SK-N-SH treated with all-trans-retinoic acid at 6 μM for 48 hours (cell line): ENCODE data around the gene LMAN2.

Source experiments
- ATAC-seq: fragments of 200-7000 bp; cut with Tn5 transposase; 3 replicates; pipeline ENCODE4 v1.9.1; 2020; ENCODE audit warnings: mild to moderate bottlenecking, moderate library complexity
- ARNTL ChIP-seq: fragments of 450-650 bp; formaldehyde crosslinking; IDR thresholded peaks from 2 replicates; pipeline ENCODE4 v1.5.0; 2020; ENCODE audit warnings: low read depth, mild to moderate bottlenecking, moderate library complexity, borderline replicate concordance
- BACH2 ChIP-seq: fragments of 250-450 bp; sonication (Bioruptor Pico); IDR thresholded peaks from 2 replicates; pipeline ENCODE4 v1.9.0; 2021; ENCODE audit warnings: mild to moderate bottlenecking, borderline replicate concordance
- CREB5 ChIP-seq: fragments of 250-450 bp; sonication (Bioruptor Pico); IDR thresholded peaks from 2 replicates; pipeline ENCODE4 v1.5.1; 2020; ENCODE audit warnings: low read depth, mild to moderate bottlenecking, moderate library complexity
- CSDC2 ChIP-seq: fragments of 250-450 bp; sonication (Bioruptor Pico); IDR thresholded peaks from 2 replicates; pipeline ENCODE4 v1.5.0; 2020; ENCODE audit warnings: mild to moderate bottlenecking, moderate library complexity
- CSRNP3 ChIP-seq: fragments of 250-450 bp; sonication (Bioruptor Pico); IDR thresholded peaks from 2 replicates; pipeline ENCODE4 v1.5.1; 2021; ENCODE audit warnings: mild to moderate bottlenecking, moderate library complexity
- ESRRG ChIP-seq: fragments of 250-450 bp; sonication (Bioruptor Pico); IDR thresholded peaks from 2 replicates; pipeline ENCODE4 v1.6.1; 2021; ENCODE audit warnings: mild to moderate bottlenecking
- GLIS3 ChIP-seq: fragments of 250-450 bp; sonication (Bioruptor Pico); IDR thresholded peaks from 2 replicates; pipeline ENCODE4 v1.5.0; 2020; ENCODE audit warnings: mild to moderate bottlenecking, moderate library complexity
- ISL1 ChIP-seq: fragments of 250-450 bp; sonication (Bioruptor Pico); IDR thresholded peaks from 2 replicates; pipeline ENCODE4 v2.1.2; 2022; ENCODE audit warnings: mild to moderate bottlenecking, moderate library complexity
- PATZ1 ChIP-seq: fragments of 250-450 bp; sonication (Bioruptor Pico); IDR thresholded peaks from 2 replicates; pipeline ENCODE4 v1.8.0; 2020; ENCODE audit warnings: mild to moderate bottlenecking, moderate library complexity, borderline replicate concordance
- POU6F1 ChIP-seq: fragments of 250-450 bp; sonication (Bioruptor Pico); IDR thresholded peaks from 2 replicates; pipeline ENCODE4 v1.8.0; 2021; ENCODE audit warnings: low read depth, mild to moderate bottlenecking, moderate library complexity, borderline replicate concordance
- PPARA ChIP-seq: fragments of 250-450 bp; sonication (Bioruptor Pico); IDR thresholded peaks from 2 replicates; pipeline ENCODE4 v1.5.0; 2020; ENCODE audit warnings: mild to moderate bottlenecking, borderline replicate concordance
- SNAI2 ChIP-seq: fragments of 250-450 bp; sonication (Bioruptor Pico); IDR thresholded peaks from 2 replicates; pipeline ENCODE4 v1.5.0; 2020; ENCODE audit warnings: mild to moderate bottlenecking, moderate library complexity
- TCF4 ChIP-seq: fragments of 250-450 bp; sonication (Bioruptor Pico); IDR thresholded peaks from 2 replicates; pipeline ENCODE4 v1.8.0; 2021; ENCODE audit warnings: mild to moderate bottlenecking, moderate library complexity, borderline replicate concordance
- TOX ChIP-seq: fragments of 250-450 bp; sonication (Bioruptor Pico); IDR thresholded peaks from 2 replicates; pipeline ENCODE4 v1.8.0; 2021; ENCODE audit warnings: mild to moderate bottlenecking, moderate library complexity, borderline replicate concordance
- ZC3H10 ChIP-seq: fragments of 250-450 bp; sonication (Bioruptor Pico); IDR thresholded peaks from 2 replicates; pipeline ENCODE4 v1.5.1; 2021; ENCODE audit warnings: mild to moderate bottlenecking, moderate library complexity
- ZFP30 ChIP-seq: fragments of 450-650 bp; formaldehyde crosslinking; IDR thresholded peaks from 2 replicates; pipeline ENCODE4 v1.5.0; 2022; ENCODE audit warnings: mild to moderate bottlenecking, moderate library complexity
- ZNF565 ChIP-seq: fragments of 450-650 bp; formaldehyde crosslinking; conservative IDR thresholded peaks from 2 replicates; pipeline ENCODE4 v1.5.0; 2020; ENCODE audit warnings: low read depth, mild to moderate bottlenecking, moderate library complexity
- ZNF70 ChIP-seq: fragments of 450-650 bp; formaldehyde crosslinking; IDR thresholded peaks from 2 replicates; pipeline ENCODE4 v1.5.0; 2020; ENCODE audit warnings: mild to moderate bottlenecking, moderate library complexity
- ZNF8 ChIP-seq: fragments of 450-650 bp; formaldehyde crosslinking; IDR thresholded peaks from 2 replicates; pipeline ENCODE4 v1.5.0; 2020; ENCODE audit warnings: mild to moderate bottlenecking, moderate library complexity

LMAN2 gene

GRCh38 chr5:177312649-177313181, 38.8 kb downstream of the LMAN2 start:
- no peak for TF ChIP-seq TOX (CRISPR knock-in tag)
- no peak for TF ChIP-seq CREB5 (CRISPR knock-in tag)
- TF ChIP-seq SNAI2 = no peak
- peak; percentile 10 for ATAC-seq

- no peak for TF ChIP-seq GLIS3 (CRISPR knock-in tag)
- TF ChIP-seq ESRRG (CRISPR knock-in tag) = no peak
- TF ChIP-seq ARNTL = no peak
- no peak for TF ChIP-seq ISL1 (CRISPR knock-in tag)
- peak; percentile 80 for ATAC-seq
Measured at GRCh38 chr5:177311723-177312648, 39.5 kb downstream of the LMAN2 start, which contains the start of gene MXD3. Gene MXD3 (minus strand): TSS chr5:177311898. CDS start chr5:177311830, 68 bp downstream.

- TF ChIP-seq PPARA (CRISPR knock-in tag) (no peak), ZFP30 (CRISPR knock-in tag) (no peak), TCF4 (CRISPR knock-in tag) (no peak), ARNTL (no peak), ZC3H10 (CRISPR knock-in tag) (no peak)
- ATAC-seq = peak; percentile 43
Measured at GRCh38 chr5:177311392-177311722, 40.1 kb downstream of the LMAN2 start.

- ATAC-seq = no peak
- TF ChIP-seq POU6F1 = no peak
- no peak for TF ChIP-seq ZNF565 (CRISPR knock-in tag)
- no peak for TF ChIP-seq CSRNP3 (CRISPR knock-in tag)
- TF ChIP-seq ZNF8 (CRISPR knock-in tag) = no peak
- TF ChIP-seq ARNTL = no peak
- TF ChIP-seq CSDC2 (CRISPR knock-in tag) = no peak
- TF ChIP-seq, all 23 proteins: peak for 0
Measured at GRCh38 chr5:177310757-177311391, 40.6 kb downstream of the LMAN2 start.

GRCh38 chr5:177310332-177310731, 41.1 kb downstream of the LMAN2 start:
- ATAC-seq = no peak
- TF ChIP-seq PPARA (CRISPR knock-in tag) (no peak), ZNF70 (no peak), SNAI2 (no peak), PATZ1 (no peak), GLIS3 (CRISPR knock-in tag) (no peak), CSRNP3 (CRISPR knock-in tag) (no peak), BACH2 (CRISPR knock-in tag) (no peak)
